ENCODE data around the gene MAPK8.
"Not testable (repeated sequence)": the region's sequence is repeated elsewhere in the genome, so short reads cannot be mapped to it uniquely, and the experiment has no call there.

MAPK8 gene

GRCh38 chr10:48332871-48333216 lies 26.4 kb downstream of the MAPK8 start:
- Mint-ChIP-seq H3K27me3 (ENCODE audit: low read depth) (no peaks in the 10 kb centered on the region), H3K9me3 (peaks cover 10% of the 10 kb centered on the region), H3K27ac (no peak overlapping the region), H3K4me1 (ENCODE audit: low read depth) (peaks cover 27% of the 10 kb centered on the region), H3K36me3 (ENCODE audit: low read depth) (peaks cover 35% of the 10 kb centered on the region), H3K4me3 (no peak overlapping the region)
- no peak for DNase-seq (ENCODE audit: low spot score)

- Mint-ChIP-seq H3K27me3 (ENCODE audit: low read depth) (no peaks in the 10 kb centered on the region), H3K9me3 (peaks cover 18% of the 10 kb centered on the region), H3K4me3 (no peak overlapping the region), H3K36me3 (ENCODE audit: low read depth) (peaks cover 40% of the 10 kb centered on the region), H3K4me1 (ENCODE audit: low read depth) (peaks cover 34% of the 10 kb centered on the region), H3K27ac (no peak overlapping the region)
- no peak for DNase-seq (ENCODE audit: low spot score)
Measured at GRCh38 chr10:48333856-48334255, 27.4 kb downstream of the MAPK8 start.

- H3K9me3 Mint-ChIP-seq = peaks cover 18% of the 10 kb centered on the region
- no peaks in the 10 kb centered on the region for H3K27me3 Mint-ChIP-seq (ENCODE audit: low read depth)
- no peak for DNase-seq (ENCODE audit: low spot score)
- H3K4me3 Mint-ChIP-seq = no peak overlapping the region
- H3K36me3 Mint-ChIP-seq (ENCODE audit: low read depth) = peaks cover 35% of the 10 kb centered on the region
- peaks cover 51% of the 10 kb centered on the region for H3K4me1 Mint-ChIP-seq (ENCODE audit: low read depth)
- no peak overlapping the region for H3K27ac Mint-ChIP-seq
Measured at GRCh38 chr10:48335788-48336187, 29.3 kb downstream of the MAPK8 start.

GRCh38 chr10:48336978-48337599 lies 30.6 kb downstream of the MAPK8 start:
- H3K36me3 Mint-ChIP-seq (ENCODE audit: low read depth) = peaks cover 31% of the 10 kb centered on the region
- peaks cover 13% of the 10 kb centered on the region for H3K9me3 Mint-ChIP-seq
- peaks cover 56% of the 10 kb centered on the region for H3K4me1 Mint-ChIP-seq (ENCODE audit: low read depth)
- H3K27me3 Mint-ChIP-seq (ENCODE audit: low read depth) = no peaks in the 10 kb centered on the region
- no peak for DNase-seq (ENCODE audit: low spot score)
- peak overlapping the region; percentile 30 for H3K4me3 Mint-ChIP-seq
- H3K27ac Mint-ChIP-seq = peak overlapping the region; percentile 58

- Mint-ChIP-seq H3K36me3 (ENCODE audit: low read depth) (peaks cover 25% of the 10 kb centered on the region), H3K4me3 (peak overlapping the region; percentile 54), H3K27ac (peak overlapping the region; percentile 82), H3K9me3 (peaks cover 8% of the 10 kb centered on the region), H3K4me1 (ENCODE audit: low read depth) (peaks cover 65% of the 10 kb centered on the region), H3K27me3 (ENCODE audit: low read depth) (no peaks in the 10 kb centered on the region)
- no peak for DNase-seq (ENCODE audit: low spot score)
Measured at GRCh38 chr10:48340734-48341133, 34.3 kb downstream of the MAPK8 start.

GRCh38 chr10:48343106-48343505 lies 36.6 kb downstream of the MAPK8 start:
- Mint-ChIP-seq H3K4me1 (ENCODE audit: low read depth) (peaks cover 46% of the 10 kb centered on the region), H3K4me3 (no peak overlapping the region)
- no peak for DNase-seq (ENCODE audit: low spot score)

GRCh38 chr10:48343921-48344598 lies 37.6 kb downstream of the MAPK8 start:
- DNase-seq (ENCODE audit: low spot score) = no peak
- Mint-ChIP-seq H3K4me1 (ENCODE audit: low read depth) (peaks cover 36% of the 10 kb centered on the region), H3K27ac (no peak overlapping the region), H3K9me3 (peaks cover 18% of the 10 kb centered on the region), H3K27me3 (ENCODE audit: low read depth) (no peaks in the 10 kb centered on the region), H3K4me3 (no peak overlapping the region), H3K36me3 (ENCODE audit: low read depth) (peaks cover 25% of the 10 kb centered on the region)

More at GRCh38 chr10:48343106-48343505, 36.6 kb downstream of the MAPK8 start:
- Mint-ChIP-seq H3K9me3 (peaks cover 17% of the 10 kb centered on the region), H3K36me3 (ENCODE audit: low read depth) (peaks cover 24% of the 10 kb centered on the region), H3K27me3 (ENCODE audit: low read depth) (no peaks in the 10 kb centered on the region), H3K27ac (no peak overlapping the region)

- H3K27ac Mint-ChIP-seq; H3K27me3 Mint-ChIP-seq (ENCODE audit: low read depth); H3K4me3 Mint-ChIP-seq; DNase-seq (ENCODE audit: low spot score): not testable (repeated sequence)
- Mint-ChIP-seq H3K36me3 (ENCODE audit: low read depth) (peaks cover 31% of the 10 kb centered on the region), H3K9me3 (peaks cover 28% of the 10 kb centered on the region), H3K4me1 (ENCODE audit: low read depth) (peaks cover 18% of the 10 kb centered on the region)
Measured at GRCh38 chr10:48346248-48346647, 39.8 kb downstream of the MAPK8 start.

GRCh38 chr10:48347539-48347938 lies 41.1 kb downstream of the MAPK8 start:
- not testable (repeated sequence) for H3K27me3 Mint-ChIP-seq (ENCODE audit: low read depth); H3K4me3 Mint-ChIP-seq; DNase-seq (ENCODE audit: low spot score); H3K27ac Mint-ChIP-seq
- Mint-ChIP-seq H3K36me3 (ENCODE audit: low read depth) (peaks cover 27% of the 10 kb centered on the region), H3K4me1 (ENCODE audit: low read depth) (peaks cover 14% of the 10 kb centered on the region), H3K9me3 (peaks cover 28% of the 10 kb centered on the region)

GRCh38 chr10:48347943-48348342 lies 41.5 kb downstream of the MAPK8 start:
- H3K4me3 Mint-ChIP-seq; DNase-seq (ENCODE audit: low spot score); H3K27ac Mint-ChIP-seq; H3K27me3 Mint-ChIP-seq (ENCODE audit: low read depth): not testable (repeated sequence)
- peaks cover 27% of the 10 kb centered on the region for H3K36me3 Mint-ChIP-seq (ENCODE audit: low read depth)
- H3K4me1 Mint-ChIP-seq (ENCODE audit: low read depth) = peaks cover 14% of the 10 kb centered on the region
- H3K9me3 Mint-ChIP-seq = peaks cover 28% of the 10 kb centered on the region

GRCh38 chr10:48353246-48353645 lies 46.8 kb downstream of the MAPK8 start:
- no peak for DNase-seq (ENCODE audit: low spot score)
- peaks cover 24% of the 10 kb centered on the region for H3K9me3 Mint-ChIP-seq
- no peaks in the 10 kb centered on the region for H3K27me3 Mint-ChIP-seq (ENCODE audit: low read depth)
- H3K27ac Mint-ChIP-seq = no peak overlapping the region
- H3K36me3 Mint-ChIP-seq (ENCODE audit: low read depth) = peaks cover 14% of the 10 kb centered on the region
- no peak overlapping the region for H3K4me3 Mint-ChIP-seq
- H3K4me1 Mint-ChIP-seq (ENCODE audit: low read depth) = peaks cover 6% of the 10 kb centered on the region

- no peak for DNase-seq (ENCODE audit: low spot score)
- Mint-ChIP-seq H3K4me3 (no peak overlapping the region), H3K9me3 (peaks cover 8% of the 10 kb centered on the region), H3K36me3 (ENCODE audit: low read depth) (peaks cover 2% of the 10 kb centered on the region), H3K27me3 (ENCODE audit: low read depth) (no peaks in the 10 kb centered on the region), H3K4me1 (ENCODE audit: low read depth) (peaks cover 10% of the 10 kb centered on the region), H3K27ac (no peak overlapping the region)
Measured at GRCh38 chr10:48357631-48358030, 51.2 kb downstream of the MAPK8 start.

- no peak for DNase-seq (ENCODE audit: low spot score)
- no peaks in the 10 kb centered on the region for H3K27me3 Mint-ChIP-seq (ENCODE audit: low read depth)
- H3K4me3 Mint-ChIP-seq = no peak overlapping the region
- no peak overlapping the region for H3K27ac Mint-ChIP-seq
- peaks cover 8% of the 10 kb centered on the region for H3K9me3 Mint-ChIP-seq
- H3K36me3 Mint-ChIP-seq (ENCODE audit: low read depth) = peaks cover 2% of the 10 kb centered on the region
- peaks cover 10% of the 10 kb centered on the region for H3K4me1 Mint-ChIP-seq (ENCODE audit: low read depth)
Measured at GRCh38 chr10:48358162-48358561, 51.7 kb downstream of the MAPK8 start.

- peaks cover 3% of the 10 kb centered on the region for H3K36me3 Mint-ChIP-seq (ENCODE audit: low read depth)
- H3K4me3 Mint-ChIP-seq = no peak overlapping the region
- no peak overlapping the region for H3K27ac Mint-ChIP-seq
- peaks cover 14% of the 10 kb centered on the region for H3K4me1 Mint-ChIP-seq (ENCODE audit: low read depth)
- no peak for DNase-seq (ENCODE audit: low spot score)
- H3K27me3 Mint-ChIP-seq (ENCODE audit: low read depth) = no peaks in the 10 kb centered on the region
- peaks cover 4% of the 10 kb centered on the region for H3K9me3 Mint-ChIP-seq
Measured at GRCh38 chr10:48358838-48359237, 52.4 kb downstream of the MAPK8 start.
